GM21723 (cell line): ENCODE results near the gene PCSK5.

Source experiments
- ATAC-seq: cut with Tn5 transposase; IDR thresholded peaks from one replicate; pipeline ENCODE4 v1.9.1; 2021; ENCODE audit warnings: mild to moderate bottlenecking, moderate library complexity; ENCODE audit not compliant: unreplicated experiment

Gene PCSK5

DNA sequence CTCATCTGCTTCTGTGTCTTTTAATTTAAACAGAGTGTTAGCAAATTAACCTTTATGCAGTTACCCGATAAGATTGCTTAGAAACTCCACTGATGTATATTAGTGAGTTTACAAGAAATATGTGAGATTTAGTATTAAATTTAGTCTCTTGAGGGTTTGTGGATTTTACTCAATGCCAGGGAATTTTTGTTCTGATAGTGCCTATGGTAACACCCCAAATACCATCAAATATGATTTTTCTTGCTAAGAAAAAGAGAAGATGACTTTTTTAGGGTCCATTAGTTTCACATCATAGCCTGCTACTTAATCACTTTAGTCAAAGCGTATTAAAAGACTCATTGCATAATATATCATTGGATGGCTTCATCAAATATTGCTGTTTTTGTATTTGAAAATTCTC, 224.9 kb downstream of the PCSK5 start:
- no peak for ATAC-seq

DNA sequence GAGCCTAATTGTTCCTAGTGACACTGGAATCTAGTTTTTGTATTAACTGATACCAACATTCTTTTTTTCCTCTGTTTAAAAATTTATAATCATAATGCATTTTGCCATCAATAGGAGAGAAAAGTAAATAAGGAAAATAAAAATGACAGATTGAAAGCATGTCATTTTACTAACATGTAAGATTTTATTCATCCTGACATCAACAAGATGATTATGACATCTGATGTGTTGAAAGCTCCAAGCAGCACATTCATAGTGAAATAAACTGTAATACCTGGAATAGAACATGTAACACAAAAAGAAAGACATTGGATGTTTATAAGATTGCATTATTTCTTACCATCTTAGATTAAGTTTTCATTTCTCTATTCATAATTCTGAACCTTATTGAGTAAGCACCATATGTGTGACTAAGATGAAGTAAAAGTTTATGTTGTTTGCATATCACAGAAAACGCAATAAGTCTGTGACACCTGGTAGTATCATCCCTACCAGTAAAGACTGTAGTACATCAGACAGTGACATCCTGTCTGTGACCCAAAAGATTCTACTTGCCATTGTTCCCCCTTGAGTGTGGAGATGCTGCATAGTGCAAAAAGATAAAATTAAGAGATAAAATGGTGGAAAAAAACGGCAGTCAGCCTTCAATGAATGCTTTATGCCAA, 225.6 kb downstream of the PCSK5 start:
- no peak for ATAC-seq

DNA sequence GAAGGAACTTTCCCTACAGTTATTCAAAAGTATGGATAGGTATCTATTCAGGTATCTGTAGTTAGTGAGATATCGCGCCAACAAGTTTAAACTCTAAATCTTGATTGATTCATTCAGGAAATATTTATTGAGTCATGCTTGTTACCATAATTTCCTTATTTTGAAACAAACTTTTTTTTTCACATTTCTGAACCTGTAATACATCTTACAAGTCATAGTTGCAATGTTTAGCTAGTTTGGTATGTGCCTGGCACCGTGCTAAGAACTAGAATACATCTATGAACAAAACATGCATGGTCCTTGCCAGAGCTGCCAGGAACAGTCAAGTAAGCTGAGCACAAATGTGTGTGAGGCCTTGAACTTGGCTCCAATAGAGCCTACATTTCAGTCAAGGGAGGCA, 226.4 kb downstream of the PCSK5 start:
- ATAC-seq, result no peak

DNA sequence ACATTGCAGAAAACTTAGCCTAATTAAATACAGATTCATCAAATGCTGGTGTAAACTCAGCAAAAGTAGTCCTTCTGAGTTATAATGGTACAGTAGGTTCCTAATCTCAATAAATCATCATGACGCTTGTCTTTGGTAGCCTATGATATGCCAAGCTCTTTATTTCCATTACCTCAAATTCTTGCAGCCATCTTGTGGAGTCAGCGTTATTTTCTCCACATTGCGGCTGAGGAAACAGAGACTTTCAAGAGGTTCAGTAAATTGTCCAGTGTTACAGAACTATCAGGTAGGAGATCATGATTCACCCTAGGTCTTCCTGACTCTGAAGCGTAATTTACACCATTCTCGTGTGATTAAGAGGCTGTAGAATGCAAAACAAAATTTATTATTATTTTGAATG, 237.2 kb downstream of the PCSK5 start:
- no peak for ATAC-seq

DNA sequence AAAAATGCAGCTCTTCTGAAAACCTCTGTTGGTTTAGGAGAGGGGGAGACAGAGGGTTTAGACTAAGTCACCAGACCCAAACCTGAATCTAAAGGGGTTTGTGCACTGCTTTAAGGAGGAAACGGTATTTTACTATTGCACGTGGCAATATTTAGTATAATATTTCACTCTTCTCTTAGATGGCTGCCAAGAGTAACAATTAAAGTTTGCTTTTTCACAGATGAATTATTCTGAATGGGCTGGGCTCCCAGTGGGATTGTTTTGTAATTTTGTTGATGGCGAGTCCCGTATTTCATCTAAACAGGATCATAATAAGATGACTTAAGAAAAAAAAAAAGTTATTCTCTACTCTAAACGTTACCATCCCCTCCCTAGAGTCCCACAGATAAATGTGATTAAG, 245.4 kb downstream of the PCSK5 start:
- ATAC-seq, result no peak

DNA sequence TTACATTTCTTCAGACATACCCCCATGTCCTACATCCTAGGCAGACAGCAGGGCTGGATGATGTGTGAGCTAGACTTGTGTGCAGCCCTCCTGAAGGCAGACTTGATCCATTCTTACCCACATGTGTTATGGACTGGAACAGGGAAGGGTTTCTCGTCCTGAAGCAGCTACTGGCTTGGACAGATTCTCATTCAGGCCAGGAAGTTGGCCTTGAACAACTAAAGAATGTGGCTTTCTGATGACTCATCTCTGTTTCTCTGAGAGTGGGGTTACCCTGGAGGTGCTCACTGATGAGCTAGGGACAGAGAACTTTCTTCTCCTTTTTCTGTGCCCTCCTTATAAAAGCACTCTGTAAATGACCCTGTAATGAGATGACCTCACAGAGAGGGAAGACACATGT, 246.5 kb downstream of the PCSK5 start:
- ATAC-seq, result no peak

DNA sequence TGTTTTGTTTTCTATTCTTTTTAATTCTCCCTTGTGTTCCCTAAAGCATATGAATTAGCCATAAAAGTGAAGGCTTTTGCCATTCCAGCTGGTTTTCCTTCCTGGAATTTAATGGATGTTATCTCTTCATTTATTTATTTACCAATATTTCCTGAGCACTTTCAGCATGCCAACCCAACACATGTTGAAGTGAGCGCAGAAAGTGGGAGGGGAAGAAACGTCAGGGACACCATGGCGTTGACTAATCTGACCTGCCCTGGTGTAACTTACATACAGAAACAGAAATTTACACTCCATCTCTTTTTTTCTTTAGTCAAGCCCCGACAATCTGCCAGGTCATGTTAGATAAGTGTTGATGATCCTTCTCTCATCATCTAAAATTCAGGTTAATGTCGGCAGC, 247.5 kb downstream of the PCSK5 start:
- no peak for ATAC-seq

DNA sequence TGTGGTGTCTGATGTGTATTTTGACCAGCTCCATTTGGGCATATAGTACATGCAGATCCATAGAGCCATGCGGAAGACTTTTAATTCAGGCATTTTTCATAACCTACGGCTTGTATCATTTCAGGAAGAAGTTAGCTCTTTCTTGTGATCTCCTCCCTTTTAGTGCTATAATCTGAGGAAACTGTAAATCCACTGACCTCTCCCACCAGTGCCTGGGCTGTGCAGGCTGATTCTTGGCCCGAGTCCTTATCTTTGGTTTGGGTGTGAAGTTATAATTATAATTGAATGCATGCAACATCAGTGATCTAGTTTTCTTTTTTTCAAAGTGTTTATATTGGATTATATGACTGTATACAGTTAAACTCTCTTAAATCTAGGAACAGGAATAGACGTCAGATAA, 247.9 kb downstream of the PCSK5 start:
- ATAC-seq, result no peak

DNA sequence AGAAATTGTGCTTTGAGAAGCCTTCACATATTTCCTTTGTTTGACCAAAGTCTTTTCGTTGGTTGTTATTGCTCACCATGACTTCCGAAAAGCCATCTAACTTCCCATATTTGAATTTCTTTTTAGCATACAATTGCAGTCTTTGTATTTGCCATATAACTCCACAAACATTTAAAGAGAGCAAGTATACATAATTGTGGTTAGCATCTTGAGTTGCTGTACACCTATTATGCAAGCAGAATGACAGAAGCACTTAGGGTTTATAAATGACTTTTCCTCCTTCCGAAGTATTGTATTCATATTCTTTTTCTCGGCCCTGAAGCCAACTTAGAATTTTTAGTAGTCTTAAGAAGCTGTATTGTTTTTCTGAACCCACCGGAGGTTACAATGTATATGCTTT, 253.4 kb downstream of the PCSK5 start:
- ATAC-seq, result no peak

DNA sequence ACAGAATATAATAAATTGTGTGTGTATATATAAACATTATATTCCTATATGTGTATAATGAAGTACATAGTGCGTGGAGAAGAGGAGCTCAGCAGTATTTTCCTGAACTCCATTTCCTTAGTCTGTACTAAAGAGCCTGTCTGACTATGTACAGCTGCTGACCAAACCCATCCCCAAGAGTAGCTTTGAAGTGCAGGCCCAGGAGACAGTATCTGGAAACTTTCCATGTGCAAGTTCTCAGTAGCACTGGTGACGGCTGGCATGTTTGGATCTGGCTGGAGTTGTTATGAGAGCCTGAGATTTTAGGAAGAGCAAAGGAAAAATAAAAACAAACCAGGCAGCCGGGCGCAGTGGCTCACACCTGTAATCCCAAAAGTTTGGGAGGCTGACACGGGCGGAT, 259.5 kb downstream of the PCSK5 start:
- no peak for ATAC-seq

DNA sequence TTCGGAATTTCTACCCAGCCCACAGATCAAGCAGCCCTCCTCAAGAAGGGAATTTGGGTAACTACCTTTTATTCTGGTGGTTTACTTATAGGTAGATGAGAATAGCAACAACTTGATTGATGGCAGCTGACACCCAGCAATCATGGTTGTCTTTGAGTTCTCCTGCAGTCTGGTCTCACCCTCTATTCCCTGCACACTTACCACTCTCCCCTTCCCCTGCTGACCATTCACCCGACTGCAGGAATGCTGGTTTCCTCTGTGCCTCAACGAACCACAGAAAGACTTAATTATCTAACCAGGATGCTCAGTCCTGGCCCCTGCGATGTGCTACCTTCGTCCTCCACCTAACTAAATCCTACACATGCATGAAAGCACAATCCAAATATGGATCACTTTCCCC, 260.8 kb downstream of the PCSK5 start:
- ATAC-seq, result no peak

DNA sequence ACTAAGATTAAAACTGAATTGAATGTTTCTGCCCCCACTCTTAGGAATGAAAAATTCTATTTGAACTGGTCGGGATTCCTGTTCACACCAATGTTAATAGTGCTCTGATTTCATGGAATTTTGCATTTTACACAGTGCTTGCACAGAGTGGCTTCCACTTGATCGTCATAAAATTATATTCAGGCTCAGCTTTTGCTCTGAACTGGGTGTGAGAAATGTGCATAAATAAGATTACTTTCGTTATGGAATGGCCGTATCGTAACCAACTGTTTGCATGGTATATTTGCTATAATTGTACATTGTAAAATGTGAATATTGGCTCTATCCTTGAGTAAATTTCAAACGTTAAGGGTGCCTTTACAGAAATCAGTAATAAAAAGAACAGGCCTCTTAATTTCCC, 262.9 kb downstream of the PCSK5 start:
- ATAC-seq, result no peak

DNA sequence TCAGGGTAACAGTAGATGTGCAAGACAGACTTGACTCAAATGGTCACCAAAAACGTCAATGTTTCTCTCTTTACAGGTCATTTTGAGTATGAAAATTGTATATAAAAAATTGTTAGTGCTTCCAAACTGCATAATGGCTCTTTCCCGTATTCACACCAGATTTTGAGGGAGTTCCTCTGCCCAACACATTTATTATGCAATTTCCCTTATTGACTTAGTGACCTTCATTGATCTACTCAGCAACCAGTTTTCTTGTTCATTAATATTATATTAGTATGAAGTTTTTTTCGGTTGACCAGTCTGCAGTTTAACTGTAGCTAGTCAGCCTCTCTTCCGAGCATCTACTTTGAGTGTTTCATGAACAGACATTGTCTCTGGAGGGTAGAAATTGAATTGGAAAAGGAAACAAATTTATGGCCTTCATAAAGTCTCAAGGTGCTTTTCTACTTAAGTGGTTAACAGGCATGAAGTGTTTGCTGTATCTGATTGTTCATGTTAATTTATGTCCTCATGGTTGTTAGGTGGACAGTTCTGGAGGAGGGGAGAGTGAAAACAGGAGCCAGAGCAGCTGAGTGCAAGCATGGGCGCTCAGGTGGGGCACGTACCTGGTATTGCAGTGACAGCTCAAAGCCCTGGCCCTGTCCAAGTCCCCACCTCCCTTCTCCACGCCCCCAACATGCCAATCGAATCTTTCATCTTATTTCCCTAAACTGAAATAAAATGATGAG, 263.6 kb downstream of the PCSK5 start:
- no peak for ATAC-seq

DNA sequence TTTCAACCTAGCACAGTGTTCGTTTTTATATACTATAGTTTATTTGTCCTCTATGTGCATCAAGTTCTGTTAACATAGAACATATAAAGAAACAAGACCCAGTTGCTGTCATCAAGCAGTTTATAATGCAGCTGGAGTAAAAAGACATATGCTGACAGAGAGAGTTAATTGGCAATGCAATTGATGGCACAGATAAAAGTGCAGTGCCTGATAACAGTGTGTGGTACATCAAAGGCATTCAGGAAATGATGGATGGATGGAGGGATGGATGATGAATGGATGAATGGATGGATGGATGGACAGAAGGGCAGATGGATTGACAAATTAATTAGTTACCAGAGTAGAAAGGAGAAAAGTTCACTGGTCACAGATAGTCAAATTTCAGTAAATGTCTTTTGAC, 264.9 kb downstream of the PCSK5 start:
- no peak for ATAC-seq

DNA sequence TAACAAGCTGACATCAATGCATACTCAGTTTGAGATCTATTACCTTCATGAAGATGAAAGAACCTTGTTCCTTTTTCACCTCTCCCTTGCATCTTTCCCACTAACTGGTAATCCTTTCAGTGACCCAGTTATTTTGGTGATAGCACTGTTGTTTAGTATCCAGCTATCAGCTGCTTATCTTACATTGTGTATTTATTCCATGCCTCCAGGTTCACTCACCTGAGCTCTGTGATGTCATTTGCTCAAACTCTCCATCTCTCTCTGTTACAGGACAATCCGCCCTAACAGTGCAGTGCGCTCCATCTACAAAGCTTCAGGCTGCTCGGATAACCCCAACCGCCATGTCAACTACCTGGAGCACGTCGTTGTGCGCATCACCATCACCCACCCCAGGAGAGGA, 268.2 kb downstream of the PCSK5 start:
- ATAC-seq, result no peak

DNA sequence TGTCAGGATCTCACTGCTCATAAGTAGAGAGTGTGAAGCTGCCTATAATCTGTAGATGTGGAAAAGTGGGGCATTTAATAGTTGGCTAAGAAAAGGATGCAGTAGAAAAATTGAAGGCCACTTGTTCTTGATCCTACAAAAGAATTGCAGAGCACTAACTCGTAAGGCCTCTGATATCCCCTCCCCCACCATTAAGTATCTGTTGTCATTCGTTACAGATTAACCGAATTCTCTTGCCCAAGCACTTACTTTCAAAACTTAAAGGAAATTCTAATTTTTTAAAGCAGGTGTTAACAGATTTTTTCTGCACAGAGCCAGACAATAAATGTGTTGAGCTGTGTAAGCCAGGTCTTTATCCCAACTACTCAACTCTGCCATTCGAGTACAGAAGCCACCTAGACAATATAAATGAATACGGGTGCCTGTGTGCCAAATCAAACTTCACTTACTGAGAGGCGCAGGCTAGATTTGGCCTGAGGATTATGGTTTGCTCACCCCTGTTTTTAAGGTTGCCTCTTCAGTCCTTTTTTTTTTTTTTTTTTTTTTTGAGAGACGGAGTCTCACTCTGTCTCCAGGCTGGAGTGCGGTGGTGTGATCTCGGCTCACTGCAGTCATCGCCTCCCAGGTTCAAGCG, 268.9 kb downstream of the PCSK5 start:
- no peak for ATAC-seq

DNA sequence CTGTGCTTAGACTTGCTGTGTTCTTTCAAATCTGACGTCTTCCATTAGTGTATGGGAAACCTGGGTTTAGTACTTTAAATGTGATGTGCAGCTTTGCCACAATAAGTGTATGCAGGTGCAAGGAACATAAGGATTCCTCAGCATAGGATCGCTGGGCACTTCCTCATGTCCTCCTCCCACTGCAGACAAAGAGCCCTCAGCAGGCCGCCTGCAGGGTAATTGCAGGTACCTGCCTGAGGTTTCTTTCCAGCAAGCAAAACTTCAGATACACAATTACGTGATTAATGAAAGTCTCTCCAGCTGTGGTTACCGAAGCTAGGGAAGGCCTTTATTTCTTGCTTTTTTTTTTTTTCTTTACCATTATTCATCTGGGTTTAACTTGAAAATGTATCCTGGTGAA, 270.6 kb downstream of the PCSK5 start:
- ATAC-seq, result no peak

DNA sequence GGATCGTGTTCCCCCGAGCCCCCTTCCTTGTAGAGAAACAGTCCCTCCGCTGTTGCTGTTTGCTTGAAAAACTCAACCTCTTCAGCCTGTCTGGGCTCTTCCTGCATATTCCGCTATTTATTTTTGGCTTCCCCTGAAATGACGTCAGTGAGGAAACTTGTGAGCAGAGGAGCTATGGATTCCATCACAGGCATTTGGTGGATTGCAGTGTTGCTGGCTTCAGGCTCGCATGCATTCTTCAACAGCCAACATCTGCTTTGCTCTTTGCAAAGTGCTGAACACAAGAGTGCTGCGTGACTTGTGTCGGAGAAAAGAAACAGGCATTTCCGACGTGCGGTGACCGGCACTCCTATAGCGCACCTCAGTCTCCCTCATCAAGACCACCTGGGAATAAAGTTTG, 271.1 kb downstream of the PCSK5 start:
- ATAC-seq, result no peak

DNA sequence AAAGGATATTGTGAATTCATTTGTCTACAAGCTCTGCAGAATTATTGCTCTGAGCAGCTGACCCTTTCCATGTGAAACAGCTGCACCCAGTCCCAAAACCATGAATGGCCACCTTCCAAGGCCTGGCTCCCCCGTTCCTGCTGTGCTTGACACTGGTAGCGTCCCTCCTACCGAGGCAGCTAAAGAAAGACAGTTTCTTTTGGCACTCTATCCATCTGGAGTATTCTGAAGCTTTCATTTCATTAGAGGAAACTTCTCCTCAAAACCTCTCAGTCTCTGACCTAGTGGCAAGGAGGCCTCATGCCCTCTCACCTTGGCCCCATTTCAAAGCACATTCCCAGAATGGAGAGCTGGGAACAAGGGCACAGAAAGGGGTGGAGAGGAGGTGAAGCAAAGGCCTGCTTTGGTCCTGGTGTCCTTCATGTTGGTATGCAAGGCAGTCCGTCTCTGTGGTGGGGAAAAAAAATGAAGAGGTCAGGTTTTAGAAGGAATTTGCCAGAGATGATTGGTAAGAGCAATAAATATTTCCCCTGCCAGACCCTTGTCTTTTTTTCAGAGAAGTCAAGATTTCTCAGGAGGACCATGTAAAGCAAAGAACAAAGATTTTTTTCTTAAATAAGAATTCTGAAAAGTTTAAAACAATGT, 271.7 kb downstream of the PCSK5 start:
- no peak for ATAC-seq

DNA sequence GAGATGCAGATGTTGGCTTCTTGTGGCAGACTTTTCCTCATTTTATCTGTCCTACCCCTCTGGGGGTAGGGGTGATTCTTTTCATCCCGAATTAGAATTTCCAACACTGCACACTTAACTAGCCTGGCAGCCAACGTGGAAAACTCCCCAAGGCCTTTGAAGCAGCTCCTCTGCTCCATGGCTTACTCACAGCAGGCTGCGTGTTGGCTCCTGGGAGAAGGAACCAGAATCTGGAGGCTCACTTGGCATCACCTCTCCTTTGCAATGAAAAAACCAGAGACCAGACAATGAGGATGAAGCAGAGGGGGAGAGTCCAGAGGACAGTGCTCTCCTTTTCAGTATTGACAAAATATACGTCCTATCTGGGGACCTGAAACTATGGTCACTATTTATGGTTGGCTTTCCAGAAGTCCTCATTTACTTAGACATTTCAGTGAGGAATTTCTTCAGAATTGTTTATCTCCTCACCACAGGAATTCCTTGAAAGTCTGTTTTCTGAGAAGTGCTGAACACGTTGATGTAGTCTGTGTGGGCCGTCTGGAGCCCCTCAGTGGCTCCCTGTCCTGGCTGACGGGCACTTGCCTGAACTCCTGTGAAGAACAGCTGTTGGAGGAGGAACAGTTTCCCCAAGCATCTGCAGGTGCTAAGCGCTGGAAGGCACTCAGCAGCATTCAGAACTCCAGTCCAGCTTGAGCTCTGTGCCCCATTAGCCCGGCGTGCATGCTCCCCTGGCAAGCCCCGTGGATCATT, 272.5 kb downstream of the PCSK5 start:
- ATAC-seq, result no peak

DNA sequence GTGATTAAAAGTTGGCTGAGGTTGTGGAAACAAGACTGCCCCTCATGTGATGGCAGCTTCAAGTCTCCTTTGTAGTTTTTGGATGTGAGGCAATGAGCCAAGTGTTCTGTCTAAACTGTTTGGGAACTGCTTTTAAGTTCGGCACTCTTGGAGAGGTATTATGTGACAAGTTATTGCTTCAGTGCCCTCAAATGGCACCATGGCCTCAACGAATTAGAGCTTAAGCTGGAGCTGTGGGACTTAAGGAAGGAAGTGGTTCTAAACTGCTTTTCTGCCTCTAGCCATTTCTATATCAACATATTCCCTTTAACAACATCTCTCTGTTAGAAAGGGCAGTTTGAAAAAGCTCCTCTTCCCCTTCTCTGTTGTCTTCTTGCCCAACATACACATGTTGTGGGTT, 276.1 kb downstream of the PCSK5 start:
- no peak for ATAC-seq
